Measurements from ENCODE around the gene IKZF2.

IKZF2 gene

GRCh38 chr2:212956665-212957607 lies 194.5 kb downstream of the IKZF2 start:
- TF ChIP-seq, protein P1, sequence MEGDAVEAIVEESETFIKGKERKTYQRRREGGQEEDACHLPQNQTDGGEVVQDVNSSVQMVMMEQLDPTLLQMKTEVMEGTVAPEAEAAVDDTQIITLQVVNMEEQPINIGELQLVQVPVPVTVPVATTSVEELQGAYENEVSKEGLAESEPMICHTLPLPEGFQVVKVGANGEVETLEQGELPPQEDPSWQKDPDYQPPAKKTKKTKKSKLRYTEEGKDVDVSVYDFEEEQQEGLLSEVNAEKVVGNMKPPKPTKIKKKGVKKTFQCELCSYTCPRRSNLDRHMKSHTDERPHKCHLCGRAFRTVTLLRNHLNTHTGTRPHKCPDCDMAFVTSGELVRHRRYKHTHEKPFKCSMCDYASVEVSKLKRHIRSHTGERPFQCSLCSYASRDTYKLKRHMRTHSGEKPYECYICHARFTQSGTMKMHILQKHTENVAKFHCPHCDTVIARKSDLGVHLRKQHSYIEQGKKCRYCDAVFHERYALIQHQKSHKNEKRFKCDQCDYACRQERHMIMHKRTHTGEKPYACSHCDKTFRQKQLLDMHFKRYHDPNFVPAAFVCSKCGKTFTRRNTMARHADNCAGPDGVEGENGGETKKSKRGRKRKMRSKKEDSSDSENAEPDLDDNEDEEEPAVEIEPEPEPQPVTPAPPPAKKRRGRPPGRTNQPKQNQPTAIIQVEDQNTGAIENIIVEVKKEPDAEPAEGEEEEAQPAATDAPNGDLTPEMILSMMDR (IDR thresholded peaks at IDR 0.05; ENCODE audit: low read depth, low read length) = no peak
- no peak overlapping the region for H3K4me3 ChIP-seq (replicated peaks in 1 of 2; ENCODE audit: low read depth in 2 of 2, low read length in 2 of 2)
- no peak for DNase-seq (ENCODE audit: low read depth in 2 of 2)

GRCh38 chr2:212953170-212953920 lies 198.1 kb downstream of the IKZF2 start:
- DNase-seq (ENCODE audit: low read depth in 2 of 2) = no peak
- H3K4me3 ChIP-seq (replicated peaks in 1 of 2; ENCODE audit: low read depth in 2 of 2, low read length in 2 of 2) = no peak overlapping the region
- TF ChIP-seq, protein P1 (IDR thresholded peaks at IDR 0.05; ENCODE audit: low read depth, low read length) = no peak

GRCh38 chr2:212949786-212950185 lies 201.6 kb downstream of the IKZF2 start:
- TF ChIP-seq, protein P1 (IDR thresholded peaks at IDR 0.05; ENCODE audit: low read depth, low read length) = no peak
- DNase-seq (ENCODE audit: low read depth in 2 of 2) = peak in 1 of 2 donors; percentile 70
- no peak overlapping the region for H3K4me3 ChIP-seq (replicated peaks in 1 of 2; ENCODE audit: low read depth in 2 of 2, low read length in 2 of 2)
